ENCODE data around the gene DHRS11.
A peak's percentile ranks its signal among the peaks of the same experiment; 100 is the strongest.
"Not testable (repeated sequence)": the region's sequence is repeated elsewhere in the genome, so short reads cannot be mapped to it uniquely, and the experiment has no call there.

DHRS11 gene

GRCh38 chr17:36594626-36595401 is 3.1 kb downstream of the DHRS11 start:
- DNase-seq: no peak

DNA sequence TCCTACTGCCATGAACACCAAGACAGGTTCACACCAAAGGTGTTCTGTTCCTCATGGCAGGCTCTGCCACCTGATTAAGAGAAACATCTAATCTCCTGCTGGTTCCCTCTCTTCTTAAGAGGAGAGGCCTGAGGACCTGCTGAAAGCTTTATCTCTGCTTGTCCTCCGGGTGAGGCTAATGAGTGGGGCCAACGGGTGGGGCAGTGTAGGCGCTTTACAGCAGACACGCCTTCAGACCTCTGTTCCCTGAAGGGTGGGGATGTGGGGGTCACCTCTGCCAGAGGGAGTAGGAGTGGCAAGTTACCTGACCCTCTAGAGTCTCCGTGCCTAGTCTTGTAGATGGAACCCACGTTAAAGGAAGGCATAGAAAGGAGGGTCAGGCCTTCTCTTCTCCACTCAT is 5.5 kb downstream of the DHRS11 start:
- DNase-seq: no peak

GRCh38 chr17:36597866-36598777 is 6.4 kb downstream of the DHRS11 start:
- DNase-seq: no peak

GRCh38 chr17:36598951-36599401 is 7.3 kb downstream of the DHRS11 start:
- no peak for DNase-seq

DNA sequence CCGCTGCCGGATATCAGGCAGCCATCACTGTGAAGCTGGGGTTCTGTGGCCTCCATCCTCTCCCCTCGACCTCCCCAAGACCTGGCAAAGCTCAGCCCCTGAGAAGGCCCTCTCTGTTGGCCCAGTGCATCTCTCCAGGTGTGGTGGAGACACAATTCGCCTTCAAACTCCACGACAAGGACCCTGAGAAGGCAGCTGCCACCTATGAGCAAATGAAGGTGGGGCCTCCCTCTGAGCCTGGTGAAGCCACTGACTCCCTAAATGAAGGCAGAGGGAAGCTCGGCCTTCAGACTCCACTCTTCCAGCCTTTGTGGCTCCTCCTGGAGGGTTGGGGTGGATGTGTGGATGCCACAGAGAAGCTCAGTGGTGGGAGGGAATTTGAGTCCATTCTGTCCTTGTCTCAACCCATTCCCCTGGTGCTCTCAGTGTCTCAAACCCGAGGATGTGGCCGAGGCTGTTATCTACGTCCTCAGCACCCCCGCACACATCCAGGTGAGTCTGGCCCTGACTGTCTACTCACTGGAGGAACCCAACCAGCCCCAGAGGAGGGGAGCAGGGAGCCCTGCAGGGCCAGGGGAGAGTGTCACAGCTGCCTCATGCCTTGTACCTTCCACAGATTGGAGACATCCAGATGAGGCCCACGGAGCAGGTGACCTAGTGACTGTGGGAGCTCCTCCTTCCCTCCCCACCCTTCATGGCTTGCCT is 8.0 kb downstream of the DHRS11 start:
- DNase-seq: no peak

GRCh38 chr17:36600465-36600864 is 8.8 kb downstream of the DHRS11 start:
- DNase-seq: no peak

GRCh38 chr17:36600936-36601302 is 9.2 kb downstream of the DHRS11 start:
- no peak for DNase-seq

DNA sequence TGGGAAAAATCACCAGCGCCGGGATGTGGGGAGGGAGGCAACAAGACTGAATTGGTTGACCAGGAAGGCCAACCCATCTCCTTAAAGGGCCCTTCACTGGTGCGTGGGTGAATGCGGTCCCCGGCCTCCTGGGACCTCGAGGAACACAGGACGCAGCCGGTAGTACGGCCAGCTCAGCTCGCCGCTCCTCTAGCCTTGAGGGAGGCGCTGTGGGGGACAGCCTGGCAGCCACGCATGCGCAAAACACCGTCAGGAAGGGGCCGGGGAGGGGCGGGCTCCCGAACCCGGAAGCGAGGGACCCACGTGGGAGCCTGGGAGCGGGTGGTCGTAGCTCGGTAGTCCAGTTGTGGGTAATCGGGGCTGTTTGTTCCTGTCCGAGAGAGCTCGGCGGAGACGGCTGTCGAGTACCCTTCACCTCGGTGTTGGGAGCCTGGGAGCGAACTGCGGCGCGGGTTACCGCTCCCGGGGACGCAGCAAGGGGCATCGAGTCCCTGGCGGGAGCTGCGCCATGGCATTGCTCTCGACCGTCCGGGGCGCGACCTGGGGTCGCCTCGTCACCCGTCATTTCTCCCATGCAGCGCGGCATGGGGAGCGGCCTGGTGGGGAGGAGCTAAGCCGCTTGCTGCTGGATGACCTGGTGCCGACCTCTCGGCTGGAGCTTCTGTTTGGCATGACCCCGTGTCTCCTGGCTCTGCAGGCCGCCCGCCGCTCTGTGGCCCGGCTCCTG is 9.8 kb downstream of the DHRS11 start, which contains the start of gene MRM1:
TSS of gene MRM1 (plus strand) at position 281 of the 727 bp plus-strand sequence. CDS start at position 509, 228 bp downstream.
- peak; percentile 92 for DNase-seq

GRCh38 chr17:36602030-36602748 is 10.5 kb downstream of the DHRS11 start:
- DNase-seq: no peak

DNA sequence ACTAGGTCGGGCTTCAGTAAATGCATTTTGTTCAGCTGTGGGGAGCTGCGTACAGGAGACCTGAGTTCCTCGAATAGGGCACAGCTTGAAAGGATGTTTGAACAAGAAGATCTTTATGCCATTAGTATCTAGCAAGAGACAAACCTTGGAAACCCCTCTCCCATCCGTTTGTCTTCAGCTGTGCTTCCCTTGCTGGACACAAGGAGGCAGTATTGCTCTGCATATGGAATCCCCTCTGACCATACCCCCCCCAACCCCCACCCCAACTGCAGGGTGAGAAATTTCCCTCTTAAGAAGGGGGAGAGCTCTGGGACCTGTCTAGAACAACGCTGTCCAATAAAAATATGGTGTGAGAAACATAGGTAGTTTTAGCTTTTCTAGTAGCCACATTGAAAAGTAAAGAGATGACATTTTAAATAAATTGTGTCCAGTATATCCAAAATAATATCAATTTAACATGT is 11.3 kb downstream of the DHRS11 start:
- peak; percentile 82 for DNase-seq

GRCh38 chr17:36605028-36605427 is 13.3 kb downstream of the DHRS11 start:
- DNase-seq: not testable (repeated sequence)

GRCh38 chr17:36608280-36608679 is 16.6 kb downstream of the DHRS11 start:
- no peak for DNase-seq

DNA sequence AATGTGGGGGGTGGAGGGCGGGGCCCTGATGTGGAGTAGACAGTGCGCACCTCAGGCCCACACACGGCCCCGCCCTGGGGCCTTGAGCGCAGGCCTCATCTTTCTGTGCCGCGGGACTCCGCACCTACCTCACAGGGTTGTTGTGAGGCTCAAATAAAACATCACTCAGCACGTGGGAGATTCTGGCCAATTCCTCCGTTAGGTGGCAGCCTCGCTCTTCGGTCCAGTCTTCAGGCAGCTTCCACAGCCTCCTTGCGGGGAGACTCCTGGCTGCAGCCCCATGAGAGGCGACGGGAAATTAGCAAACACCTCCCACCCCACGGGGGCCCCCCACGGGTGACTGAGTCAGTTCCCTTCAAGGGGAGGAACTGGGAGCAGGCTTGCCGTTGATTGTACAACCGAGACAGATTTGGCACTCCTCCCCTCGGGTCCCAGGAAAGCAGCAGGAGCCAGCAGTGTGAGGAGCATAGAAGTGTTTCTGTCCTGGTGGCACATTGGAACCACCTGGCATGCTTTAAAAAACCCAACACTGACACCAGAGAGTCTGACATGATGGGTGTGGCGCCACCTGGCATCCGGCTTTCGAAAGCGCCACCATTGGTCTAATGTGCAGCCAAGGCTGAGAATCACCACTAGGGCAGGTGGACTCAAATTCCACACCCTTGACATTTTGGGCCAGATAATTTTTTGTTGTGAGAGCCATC is 17.3 kb downstream of the DHRS11 start:
- DNase-seq: no peak

- DNase-seq: no peak
Observed at GRCh38 chr17:36609498-36609862, 17.8 kb downstream of the DHRS11 start.

- no peak for DNase-seq
Observed at GRCh38 chr17:36610474-36610873, 18.8 kb downstream of the DHRS11 start.

- DNase-seq: no peak
Observed at GRCh38 chr17:36611345-36612072, 19.8 kb downstream of the DHRS11 start.

DNA sequence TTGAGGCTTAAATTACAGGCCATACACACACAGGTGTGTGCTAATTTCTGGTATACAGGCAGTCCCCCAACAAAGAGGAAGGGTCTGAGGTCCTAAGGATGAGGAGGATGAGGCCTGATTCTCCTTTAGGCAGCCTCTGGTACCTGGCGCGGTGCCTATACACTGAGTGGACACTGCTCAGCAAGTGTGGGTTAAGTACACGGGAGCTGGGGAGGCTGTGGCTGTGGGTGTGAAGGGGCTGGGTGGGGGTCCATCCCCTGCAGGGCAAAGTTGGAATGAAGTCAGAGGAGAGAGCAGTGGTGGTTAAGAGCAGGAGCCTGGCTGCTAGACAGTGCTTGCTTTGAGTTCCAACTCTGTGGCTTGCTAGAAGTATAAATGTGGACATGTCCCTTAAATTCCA is 20.6 kb downstream of the DHRS11 start:
- no peak for DNase-seq

GRCh38 chr17:36613155-36613554 is 21.5 kb downstream of the DHRS11 start:
- DNase-seq: no peak

DNA sequence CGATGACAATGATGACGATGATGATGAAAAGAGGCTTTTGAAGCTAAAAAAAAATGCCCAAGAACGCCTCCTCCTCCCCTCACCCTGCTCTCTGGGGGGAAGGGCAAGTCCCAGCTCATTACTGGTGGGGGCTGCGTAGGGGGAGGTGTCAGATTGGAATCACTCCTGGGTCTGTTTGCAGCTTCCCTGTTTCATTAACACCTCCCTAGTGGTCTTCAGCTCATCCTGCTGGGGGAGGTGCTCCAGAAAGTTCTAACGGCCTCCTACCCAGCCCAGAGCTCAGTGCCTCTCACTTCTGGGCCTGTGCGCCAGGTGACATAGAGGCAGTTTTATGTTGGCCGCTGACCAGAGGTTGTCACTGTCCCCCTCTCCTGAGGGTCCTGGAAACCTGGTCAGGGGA is 22.4 kb downstream of the DHRS11 start:
- no peak for DNase-seq

DNA sequence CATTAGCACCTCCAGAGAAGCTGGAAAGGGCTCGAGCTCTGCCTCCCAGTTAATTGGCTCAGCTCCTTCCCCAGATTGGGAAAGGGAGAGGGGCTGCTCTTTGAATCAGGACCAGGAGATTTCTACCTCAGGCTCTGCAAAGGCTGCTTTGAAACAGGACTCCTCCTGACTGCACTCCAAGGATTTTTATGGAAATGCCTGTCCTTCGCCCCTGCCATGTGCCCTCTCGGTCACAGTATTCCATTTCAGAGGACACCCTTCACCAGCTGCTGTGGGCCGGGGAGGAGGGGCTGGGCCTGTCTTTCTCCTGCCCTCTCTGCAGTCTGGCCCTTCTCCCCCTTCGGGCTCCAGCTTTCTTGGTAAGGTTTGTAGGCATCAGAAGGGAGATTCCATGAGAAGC is 23.3 kb downstream of the DHRS11 start:
- DNase-seq: no peak

Measured in CD4-positive, alpha-beta T cell treated with Interleukin-12 subunit alpha and Interleukin-12 subunit beta, for 1 hour (primary cell).